Nephron progenitor cell (in vitro differentiated cells): ENCODE measurements around the gene APOL1.

ENCODE experiments used
- DNase-seq: peaks from one replicate; pipeline ENCODE4 v3.0.0; 2021
- H3K27ac Mint-ChIP-seq: 2 replicates; pipeline ENCODE4 v1.8.0; 2021; ENCODE audit warnings: mild to moderate bottlenecking, moderate library complexity, mixed read lengths
- H3K27me3 Mint-ChIP-seq: 2 replicates; pipeline ENCODE4 v1.8.0; 2021; ENCODE audit warnings: mild to moderate bottlenecking, low read depth, mixed read lengths; ENCODE audit not compliant: poor library complexity
- H3K36me3 Mint-ChIP-seq: 2 replicates; pipeline ENCODE4 v1.8.0; 2021; ENCODE audit warnings: low read depth, mixed read lengths
- H3K4me1 Mint-ChIP-seq: 2 replicates; pipeline ENCODE4 v1.8.0; 2021; ENCODE audit warnings: mixed read lengths
- H3K4me3 Mint-ChIP-seq: 2 replicates; pipeline ENCODE4 v1.8.0; 2021; ENCODE audit warnings: mild to moderate bottlenecking, moderate library complexity, mixed read lengths
- H3K9me3 Mint-ChIP-seq: 2 replicates; pipeline ENCODE4 v1.8.0; 2021; ENCODE audit warnings: mild to moderate bottlenecking, moderate library complexity, mixed read lengths
- CTCF ChIP-seq: fragments of 200-600 bp; sonication (generic); IDR thresholded peaks from 2 replicates; pipeline ENCODE4 v1.5.0; 2021; ENCODE audit warnings: antibody characterized with exemption

Gene APOL1

GRCh38 chr22:36299911-36300310, 47.0 kb downstream of the APOL1 start:
- TF ChIP-seq CTCF: no peak
- no peak overlapping the region for H3K4me3 Mint-ChIP-seq
- H3K27ac Mint-ChIP-seq: no peak overlapping the region
- no peak for DNase-seq
- H3K36me3 Mint-ChIP-seq: peaks cover 63% of the 10 kb centered on the region
- no peaks in the 10 kb centered on the region for H3K4me1 Mint-ChIP-seq
- H3K9me3 Mint-ChIP-seq: no peaks in the 10 kb centered on the region
- H3K27me3 Mint-ChIP-seq: no peaks in the 10 kb centered on the region

- H3K27me3 Mint-ChIP-seq: no peaks in the 10 kb centered on the region
- no peaks in the 10 kb centered on the region for H3K9me3 Mint-ChIP-seq
- no peaks in the 10 kb centered on the region for H3K4me1 Mint-ChIP-seq
- no peak overlapping the region for H3K27ac Mint-ChIP-seq
- no peak for TF ChIP-seq CTCF
- no peak overlapping the region for H3K4me3 Mint-ChIP-seq
- H3K36me3 Mint-ChIP-seq: peaks cover 61% of the 10 kb centered on the region
- DNase-seq: no peak
These were observed 47.7 kb downstream of the APOL1 start for GRCh38 chr22:36300396-36301212.

GRCh38 chr22:36301384-36301828, 48.5 kb downstream of the APOL1 start:
- peaks cover 57% of the 10 kb centered on the region for H3K36me3 Mint-ChIP-seq
- H3K27ac Mint-ChIP-seq: peak overlapping the region; percentile 69

GRCh38 chr22:36301851-36302250, 48.9 kb downstream of the APOL1 start:
- Mint-ChIP-seq H3K4me3 (no peak overlapping the region), H3K36me3 (peaks cover 55% of the 10 kb centered on the region), H3K9me3 (no peaks in the 10 kb centered on the region), H3K27ac (peak overlapping the region; percentile 69), H3K4me1 (no peaks in the 10 kb centered on the region), H3K27me3 (no peaks in the 10 kb centered on the region)
- TF ChIP-seq CTCF: no peak
- DNase-seq: no peak

More at GRCh38 chr22:36301384-36301828, 48.5 kb downstream of the APOL1 start:
- Mint-ChIP-seq H3K9me3 (no peaks in the 10 kb centered on the region), H3K4me1 (no peaks in the 10 kb centered on the region), H3K27me3 (no peaks in the 10 kb centered on the region), H3K4me3 (no peak overlapping the region)
- peak; percentile 86 for DNase-seq
- peak; percentile 94 for TF ChIP-seq CTCF

- Mint-ChIP-seq H3K4me1 (no peaks in the 10 kb centered on the region), H3K36me3 (peaks cover 53% of the 10 kb centered on the region), H3K27ac (no peak overlapping the region), H3K27me3 (no peaks in the 10 kb centered on the region), H3K9me3 (no peaks in the 10 kb centered on the region), H3K4me3 (no peak overlapping the region)
- DNase-seq: no peak
- TF ChIP-seq CTCF: no peak
These were observed 49.6 kb downstream of the APOL1 start for GRCh38 chr22:36302439-36303114.
